Activated T-cell treated with anti-CD3 and anti-CD28 coated beads, Interleukin-2, amount 50 U/mL, for 4 hours (primary cell): ENCODE results near the gene C1RL. TPM values are rescaled to one million over a fixed set of nuclear protein-coding genes. Genes with fewer than 3 reads are reported as not detected.

Source experiments
- ATAC-seq, 2 donors: fragments of 200-7000 bp; cut with Tn5 transposase; one replicate each; pipeline ENCODE4 v1.10.0; 2021
- DNase-seq: peaks from one replicate; pipeline ENCODE4 v3.0.0-alpha.2; 2020
- H3K27me3 Mint-ChIP-seq: one replicate; pipeline ENCODE4 v1.8.0; 2021; ENCODE audit warnings: low read depth, mixed read lengths
- H3K36me3 Mint-ChIP-seq: one replicate; pipeline ENCODE4 v1.8.0; 2022; ENCODE audit warnings: mixed read lengths; ENCODE audit not compliant: insufficient read depth
- H3K4me1 Mint-ChIP-seq: one replicate; pipeline ENCODE4 v1.8.0; 2021; ENCODE audit warnings: low read depth, mixed read lengths
- H3K4me3 Mint-ChIP-seq: one replicate; pipeline ENCODE4 v1.8.0; 2021; ENCODE audit warnings: mild to moderate bottlenecking, moderate library complexity, mixed read lengths
- H3K9me3 Mint-ChIP-seq: one replicate; pipeline ENCODE4 v1.8.0; 2021; ENCODE audit warnings: mixed read lengths
- total RNA-seq, 3 donors: library from RNA; stranded (reverse); gene quantifications; one replicate each; pipeline ENCODE4 v1.2.1, GENCODE V29; 2021

C1RL gene
- total RNA-seq, 3 donors from 2014 or later: 3.7 to 7.0 (median 6.0) TPM

GRCh38 chr12:7079826-7080125 is 29.2 kb downstream of the C1RL start:
- Mint-ChIP-seq H3K9me3 (peaks cover 4% of the 10 kb centered on the region), H3K27me3 (no peaks in the 10 kb centered on the region), H3K36me3 (no peaks in the 10 kb centered on the region), H3K4me1 (no peaks in the 10 kb centered on the region), H3K4me3 (no peak overlapping the region)
- DNase-seq: no peak
- no peak for ATAC-seq

GRCh38 chr12:7078163-7078562 is 30.9 kb downstream of the C1RL start:
- no peak overlapping the region for H3K4me3 Mint-ChIP-seq
- H3K36me3 Mint-ChIP-seq: no peaks in the 10 kb centered on the region
- H3K9me3 Mint-ChIP-seq: peaks cover 2% of the 10 kb centered on the region
- ATAC-seq (no peak), DNase-seq (no peak)
- no peaks in the 10 kb centered on the region for H3K4me1 Mint-ChIP-seq
- H3K27me3 Mint-ChIP-seq: no peaks in the 10 kb centered on the region

- H3K4me1 Mint-ChIP-seq: no peaks in the 10 kb centered on the region
- no peaks in the 10 kb centered on the region for H3K9me3 Mint-ChIP-seq
- H3K4me3 Mint-ChIP-seq: no peak overlapping the region
- DNase-seq (no peak), ATAC-seq (no peak)
- peaks cover 2% of the 10 kb centered on the region for H3K27me3 Mint-ChIP-seq
- no peaks in the 10 kb centered on the region for H3K36me3 Mint-ChIP-seq
Observed at GRCh38 chr12:7076493-7076892, 32.5 kb downstream of the C1RL start.

GRCh38 chr12:7075939-7076338 is 33.1 kb downstream of the C1RL start:
- H3K9me3 Mint-ChIP-seq: no peaks in the 10 kb centered on the region
- peaks cover 2% of the 10 kb centered on the region for H3K27me3 Mint-ChIP-seq
- no peak overlapping the region for H3K4me3 Mint-ChIP-seq
- ATAC-seq (no peak), DNase-seq (no peak)
- no peaks in the 10 kb centered on the region for H3K4me1 Mint-ChIP-seq
- H3K36me3 Mint-ChIP-seq: no peaks in the 10 kb centered on the region

GRCh38 chr12:7075518-7075917 is 33.5 kb downstream of the C1RL start:
- H3K36me3 Mint-ChIP-seq: no peaks in the 10 kb centered on the region
- H3K4me3 Mint-ChIP-seq: no peak overlapping the region
- no peak for DNase-seq
- no peak for ATAC-seq
- no peaks in the 10 kb centered on the region for H3K9me3 Mint-ChIP-seq
- H3K4me1 Mint-ChIP-seq: no peaks in the 10 kb centered on the region
- peaks cover 4% of the 10 kb centered on the region for H3K27me3 Mint-ChIP-seq

GRCh38 chr12:7073946-7074345 is 35.1 kb downstream of the C1RL start:
- no peak overlapping the region for H3K4me3 Mint-ChIP-seq
- no peaks in the 10 kb centered on the region for H3K9me3 Mint-ChIP-seq
- no peak for DNase-seq
- H3K4me1 Mint-ChIP-seq: no peaks in the 10 kb centered on the region
- ATAC-seq: no peak
- peaks cover 6% of the 10 kb centered on the region for H3K27me3 Mint-ChIP-seq
- H3K36me3 Mint-ChIP-seq: no peaks in the 10 kb centered on the region

GRCh38 chr12:7072554-7072953 is 36.5 kb downstream of the C1RL start:
- Mint-ChIP-seq H3K9me3 (no peaks in the 10 kb centered on the region), H3K4me1 (no peaks in the 10 kb centered on the region), H3K27me3 (peaks cover 11% of the 10 kb centered on the region), H3K4me3 (no peak overlapping the region), H3K36me3 (no peaks in the 10 kb centered on the region)
- ATAC-seq: no peak
- no peak for DNase-seq

- DNase-seq: no peak
- no peaks in the 10 kb centered on the region for H3K9me3 Mint-ChIP-seq
- no peaks in the 10 kb centered on the region for H3K36me3 Mint-ChIP-seq
- ATAC-seq: no peak
- peaks cover 12% of the 10 kb centered on the region for H3K27me3 Mint-ChIP-seq
- no peak overlapping the region for H3K4me3 Mint-ChIP-seq
- H3K4me1 Mint-ChIP-seq: no peaks in the 10 kb centered on the region
Observed at GRCh38 chr12:7072035-7072434, 37.0 kb downstream of the C1RL start.

GRCh38 chr12:7069386-7069785 is 39.6 kb downstream of the C1RL start:
- no peak for DNase-seq
- no peak for ATAC-seq
- Mint-ChIP-seq H3K9me3 (no peaks in the 10 kb centered on the region), H3K4me1 (no peaks in the 10 kb centered on the region), H3K36me3 (no peaks in the 10 kb centered on the region), H3K4me3 (no peak overlapping the region), H3K27me3 (peaks cover 14% of the 10 kb centered on the region)

- DNase-seq (no peak), ATAC-seq (no peak)
- peaks cover 14% of the 10 kb centered on the region for H3K27me3 Mint-ChIP-seq
- H3K4me3 Mint-ChIP-seq: no peak overlapping the region
- no peaks in the 10 kb centered on the region for H3K9me3 Mint-ChIP-seq
- H3K4me1 Mint-ChIP-seq: no peaks in the 10 kb centered on the region
- no peaks in the 10 kb centered on the region for H3K36me3 Mint-ChIP-seq
Observed at GRCh38 chr12:7068994-7069346, 40.0 kb downstream of the C1RL start.

GRCh38 chr12:7068240-7068993 is 40.6 kb downstream of the C1RL start:
- H3K4me3 Mint-ChIP-seq: no peak overlapping the region
- ATAC-seq: no peak

GRCh38 chr12:7067096-7067495 is 41.9 kb downstream of the C1RL start:
- ATAC-seq (no peak), DNase-seq (no peak)
- H3K36me3 Mint-ChIP-seq: no peaks in the 10 kb centered on the region
- peaks cover 20% of the 10 kb centered on the region for H3K27me3 Mint-ChIP-seq
- H3K9me3 Mint-ChIP-seq: no peaks in the 10 kb centered on the region
- no peaks in the 10 kb centered on the region for H3K4me1 Mint-ChIP-seq
- H3K4me3 Mint-ChIP-seq: no peak overlapping the region

More at GRCh38 chr12:7068240-7068993, 40.6 kb downstream of the C1RL start:
- no peak for DNase-seq
- Mint-ChIP-seq H3K27me3 (peaks cover 14% of the 10 kb centered on the region), H3K36me3 (no peaks in the 10 kb centered on the region), H3K9me3 (no peaks in the 10 kb centered on the region), H3K4me1 (no peaks in the 10 kb centered on the region)

GRCh38 chr12:7066596-7066995 is 42.4 kb downstream of the C1RL start:
- DNase-seq (no peak), ATAC-seq (no peak)
- no peaks in the 10 kb centered on the region for H3K9me3 Mint-ChIP-seq
- peaks cover 18% of the 10 kb centered on the region for H3K27me3 Mint-ChIP-seq
- no peaks in the 10 kb centered on the region for H3K4me1 Mint-ChIP-seq
- H3K36me3 Mint-ChIP-seq: no peaks in the 10 kb centered on the region
- H3K4me3 Mint-ChIP-seq: no peak overlapping the region

- DNase-seq: no peak
- H3K9me3 Mint-ChIP-seq: no peaks in the 10 kb centered on the region
- ATAC-seq: no peak
- H3K27me3 Mint-ChIP-seq: peaks cover 23% of the 10 kb centered on the region
- no peaks in the 10 kb centered on the region for H3K36me3 Mint-ChIP-seq
- H3K4me3 Mint-ChIP-seq: no peak overlapping the region
- no peaks in the 10 kb centered on the region for H3K4me1 Mint-ChIP-seq
Observed at GRCh38 chr12:7065073-7065623, 43.9 kb downstream of the C1RL start.

GRCh38 chr12:7064516-7064915 is 44.5 kb downstream of the C1RL start:
- H3K4me1 Mint-ChIP-seq: no peaks in the 10 kb centered on the region
- DNase-seq (no peak), ATAC-seq (no peak)
- H3K36me3 Mint-ChIP-seq: no peaks in the 10 kb centered on the region
- H3K9me3 Mint-ChIP-seq: no peaks in the 10 kb centered on the region
- H3K27me3 Mint-ChIP-seq: peaks cover 25% of the 10 kb centered on the region
- H3K4me3 Mint-ChIP-seq: no peak overlapping the region
